ENCODE results near the gene INTS6L.

Gene INTS6L

GRCh38 chrX:135481696-135482179 is 38.7 kb upstream of the INTS6L start:
- TF ChIP-seq REST (IDR thresholded peaks at IDR 0.05; ENCODE audit: insufficient read depth in 1 of 2, low read depth in 2 of 2, low read length in 2 of 2) (no peak), TAF1 (IDR thresholded peaks at IDR 0.05; ENCODE audit: borderline replicate concordance, insufficient read depth, low read length) (no peak)

GRCh38 chrX:135484641-135485289 is 35.7 kb upstream of the INTS6L start:
- TF ChIP-seq TAF1 (IDR thresholded peaks at IDR 0.05; ENCODE audit: borderline replicate concordance, insufficient read depth, low read length) (no peak), POLR2AphosphoS5 (IDR thresholded peaks at IDR 0.05; ENCODE audit: low read depth, low read length) (no peak), SIN3A (IDR thresholded peaks at IDR 0.05; ENCODE audit: borderline replicate concordance, insufficient read depth, low read length) (no peak)

GRCh38 chrX:135489542-135489941 is 30.9 kb upstream of the INTS6L start:
- TF ChIP-seq SIN3A (IDR thresholded peaks at IDR 0.05; ENCODE audit: borderline replicate concordance, insufficient read depth, low read length) (no peak), REST (IDR thresholded peaks at IDR 0.05; ENCODE audit: insufficient read depth in 1 of 2, low read depth in 2 of 2, low read length in 2 of 2) (no peak), TAF1 (IDR thresholded peaks at IDR 0.05; ENCODE audit: borderline replicate concordance, insufficient read depth, low read length) (no peak), FOXP2 (optimal IDR thresholded peaks at IDR 0.05; ENCODE audit: borderline replicate concordance, extremely low read depth, extremely low read length, insufficient read depth) (no peak), POLR2AphosphoS5 (IDR thresholded peaks at IDR 0.05; ENCODE audit: low read depth, low read length) (no peak)

- TF ChIP-seq FOXP2 (optimal IDR thresholded peaks at IDR 0.05; ENCODE audit: borderline replicate concordance, extremely low read depth, extremely low read length, insufficient read depth): no peak
- no peak for TF ChIP-seq POLR2AphosphoS5 (IDR thresholded peaks at IDR 0.05; ENCODE audit: low read depth, low read length)
Observed at GRCh38 chrX:135490979-135491514, 29.4 kb upstream of the INTS6L start.

- TF ChIP-seq SIN3A (IDR thresholded peaks at IDR 0.05; ENCODE audit: borderline replicate concordance, insufficient read depth, low read length): no peak
- no peak for TF ChIP-seq FOXP2 (optimal IDR thresholded peaks at IDR 0.05; ENCODE audit: borderline replicate concordance, extremely low read depth, extremely low read length, insufficient read depth)
- TF ChIP-seq POLR2AphosphoS5 (IDR thresholded peaks at IDR 0.05; ENCODE audit: low read depth, low read length): no peak
- TF ChIP-seq REST (IDR thresholded peaks at IDR 0.05; ENCODE audit: insufficient read depth in 1 of 2, low read depth in 2 of 2, low read length in 2 of 2): no peak
- no peak for TF ChIP-seq TAF1 (IDR thresholded peaks at IDR 0.05; ENCODE audit: borderline replicate concordance, insufficient read depth, low read length)
Observed at GRCh38 chrX:135494453-135494852, 26.0 kb upstream of the INTS6L start.

- TF ChIP-seq POLR2AphosphoS5 (IDR thresholded peaks at IDR 0.05; ENCODE audit: low read depth, low read length) (no peak), FOXP2 (optimal IDR thresholded peaks at IDR 0.05; ENCODE audit: borderline replicate concordance, extremely low read depth, extremely low read length, insufficient read depth) (no peak), SIN3A (IDR thresholded peaks at IDR 0.05; ENCODE audit: borderline replicate concordance, insufficient read depth, low read length) (no peak), REST (IDR thresholded peaks at IDR 0.05; ENCODE audit: insufficient read depth in 1 of 2, low read depth in 2 of 2, low read length in 2 of 2) (no peak), TAF1 (IDR thresholded peaks at IDR 0.05; ENCODE audit: borderline replicate concordance, insufficient read depth, low read length) (no peak)
Observed at GRCh38 chrX:135497736-135498135, 22.7 kb upstream of the INTS6L start.

Data from PFSK-1 (cell line).